Heart right ventricle (tissue), 16 donors: ENCODE data around the gene PTPRJ. TPM values are rescaled to one million over a fixed set of nuclear protein-coding genes. Genes with fewer than 3 reads are reported as not detected.

Experiments used
- ATAC-seq, 8 donors: fragments of 200-7000 bp; cut with Tn5 transposase; one replicate each; pipeline ENCODE4 v1.9.1; 2020; ENCODE audit warnings: mild to moderate bottlenecking in 8 of 8, moderate library complexity in 8 of 8, moderate number of reproducible peaks in 1 of 8
- DNase-seq, 2 donors: peaks; one replicate each; pipeline ENCODE4 v3.0.0-alpha.2; 2020
- H3K27ac ChIP-seq, 10 donors: fragments of 200-600 bp; sonication (generic) in 2 of 10; one replicate each; pipeline versions ENCODE4 v1.5.0 to v1.8.0; 2020 to 2022; ENCODE audit warnings: mild to moderate bottlenecking in 3 of 10
- H3K27me3 ChIP-seq, 7 donors: fragments of 200-600 bp; one replicate each; pipeline ENCODE4 v1.8.0; 2021 to 2022; ENCODE audit warnings: mild to moderate bottlenecking in 2 of 7
- H3K36me3 ChIP-seq, 9 donors: fragments of 200-600 bp; sonication (generic) in 1 of 9; one replicate each; pipeline versions ENCODE4 v1.5.0 to v1.8.0; 2020 to 2022; ENCODE audit warnings: mild to moderate bottlenecking in 2 of 9
- H3K4me1 ChIP-seq, 9 donors: fragments of 200-600 bp; sonication (generic) in 1 of 9; one replicate each; pipeline versions ENCODE4 v1.5.0 to v1.8.0; 2020 to 2022; ENCODE audit warnings: mild to moderate bottlenecking in 4 of 9
- H3K4me3 ChIP-seq, 10 donors: fragments of 200-600 bp; sonication (generic) in 2 of 10; one replicate each; pipeline versions ENCODE4 v1.5.0 to v1.8.0; 2020 to 2022; ENCODE audit warnings: mild to moderate bottlenecking in 7 of 10, moderate library complexity in 2 of 10
- H3K9me3 ChIP-seq, 11 donors: fragments of 200-600 bp in 10 of 11; sonication (generic) in 2 of 11; one replicate each; pipeline versions ENCODE4 v1.5.0 to v1.8.0; 2013 to 2022; ENCODE audit warnings: mild to moderate bottlenecking in 2 of 11, control low read depth in 1 of 11, moderate library complexity in 1 of 11
- WGBS, 2 donors: extraction: QIAGEN DNeasy Blood & Tissue Kit; methylation state at CpG; one replicate each; pipeline ENCODE4 v1.1.7; 2013; ENCODE audit warnings: inconsistent platforms in 1 of 2; 5-methylcytosine and 5-hydroxymethylcytosine counted together
- intact Hi-C, 10 donors: fragments of 100-400 bp; cut with DNase I; formaldehyde crosslinking; loops; one replicate each; pipeline versions ENCODE4 v1.11.1 to v1.14.2; 2022
- polyA plus RNA-seq, 2 donors: library from polyadenylated mRNA; stranded (reverse); fragments of 200-250 nt; gene quantifications; one replicate each; pipeline ENCODE4 v1.2.3, GENCODE V29; 2013
- total RNA-seq, 10 donors: library from RNA; stranded (reverse); fragmentation: NEBNext Ultra II Directional in 3 of 10; extraction: Animal tissue kit (Norgen Biotek cat#: 25700) in 3 of 10; gene quantifications; one replicate each; pipeline versions ENCODE4 v1.2.1 to v1.2.4, GENCODE V29; 2021 to 2023
- TF ChIP-seq, protein P1 (sequence below), 9 donors: fragments of 200-600 bp; sonication (generic) in 2 of 9; IDR thresholded peaks; one replicate each; pipeline versions ENCODE4 v1.5.0 to v1.8.0; 2021 to 2022; ENCODE audit warnings: antibody characterized with exemption in 9 of 9, mild to moderate bottlenecking in 5 of 9, moderate library complexity in 1 of 9
- donor health status: Arrhythmogenic right ventricular cardiomyopathy.
- donor health status: ischemic (EF 13 %, LVEDD 7.1; RV severe dilation, severe dysfunction).
- donor health status: healthy with polysubstance abuse.
- donor health status: DM: no; HTN: yes; CAD: no.
- donor health status: DM: no; HTN: no; CAD: no.
- donor health status: ischemic (EF 25% LVEDD 6.9; RV normal size, moderate dysfunction).
- donor health status: ischemic (EF 25% LVEDD 5.7; RV mildly dilated, moderate dysfunction).
- donor health status: healthy.
- donor health status: DM: yes; HTN: yes; CAD: no.
- donor health status: Ischemic cardiomyopathy.
- donor health status: ischemic (EF 35%, LVEDD 5.7; RV mildly dilated, moderate dysfunction).
- donor health status: nonischemic (EF 11% LVEDD 7.7; RV severe dilation, severe dysfunction).
- donor health status: DM: yes; HTN: yes; CAD: no.
- donor health status: PGD.
- donor health status: ischemic (EF 29% LVEDD 5.4; RV normal size, mild dysfunction).
- donor health status: nonischemic (EF 23%, LVEDD 6.1; RV moderate dilation, normal function).

The PTPRJ gene
- total and polyA plus RNA-seq, 12 donors, result 0.78 to 22.9 (median 6.7) TPM

GRCh38 chr11:47986742-47987141, 6.4 kb downstream of the PTPRJ start:
- Histone ChIP-seq H3K4me1 (peaks cover 4 to 97% (median 18%) of the 10 kb centered on the region in 9 donors), H3K9me3 (no peaks in the 10 kb centered on the region), H3K36me3 (peaks cover 0 to 10% (median 0%) of the 10 kb centered on the region in 9 donors), H3K4me3 (no peak overlapping the region), H3K27me3 (peaks cover 0 to 12% (median 4%) of the 10 kb centered on the region in 7 donors), H3K27ac (no peak overlapping the region)
- no peak for ATAC-seq
- intact Hi-C loops, result no loop called here
- TF ChIP-seq, protein P1, sequence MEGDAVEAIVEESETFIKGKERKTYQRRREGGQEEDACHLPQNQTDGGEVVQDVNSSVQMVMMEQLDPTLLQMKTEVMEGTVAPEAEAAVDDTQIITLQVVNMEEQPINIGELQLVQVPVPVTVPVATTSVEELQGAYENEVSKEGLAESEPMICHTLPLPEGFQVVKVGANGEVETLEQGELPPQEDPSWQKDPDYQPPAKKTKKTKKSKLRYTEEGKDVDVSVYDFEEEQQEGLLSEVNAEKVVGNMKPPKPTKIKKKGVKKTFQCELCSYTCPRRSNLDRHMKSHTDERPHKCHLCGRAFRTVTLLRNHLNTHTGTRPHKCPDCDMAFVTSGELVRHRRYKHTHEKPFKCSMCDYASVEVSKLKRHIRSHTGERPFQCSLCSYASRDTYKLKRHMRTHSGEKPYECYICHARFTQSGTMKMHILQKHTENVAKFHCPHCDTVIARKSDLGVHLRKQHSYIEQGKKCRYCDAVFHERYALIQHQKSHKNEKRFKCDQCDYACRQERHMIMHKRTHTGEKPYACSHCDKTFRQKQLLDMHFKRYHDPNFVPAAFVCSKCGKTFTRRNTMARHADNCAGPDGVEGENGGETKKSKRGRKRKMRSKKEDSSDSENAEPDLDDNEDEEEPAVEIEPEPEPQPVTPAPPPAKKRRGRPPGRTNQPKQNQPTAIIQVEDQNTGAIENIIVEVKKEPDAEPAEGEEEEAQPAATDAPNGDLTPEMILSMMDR (IDR thresholded peaks at IDR 0.05), result no peak
- no peak for DNase-seq
- WGBS, 2 donors, result 100% methylated on average over 1 of the region's 1 CpG

GRCh38 chr11:47987310-47987709, 7.0 kb downstream of the PTPRJ start:
- Histone ChIP-seq H3K27me3 (peaks cover 0 to 6% (median 0%) of the 10 kb centered on the region in 7 donors), H3K9me3 (no peaks in the 10 kb centered on the region), H3K36me3 (peaks cover 0 to 10% (median 0%) of the 10 kb centered on the region in 9 donors), H3K27ac (peak overlapping the region in 8 of 10 donors; percentile 34 to 58 (median 44)), H3K4me3 (peak overlapping the region in 1 of 10 donors; percentile 5), H3K4me1 (peaks cover 0 to 97% (median 16%) of the 10 kb centered on the region in 9 donors)
- intact Hi-C loops, result no loop called here
- TF ChIP-seq, protein P1 (IDR thresholded peaks at IDR 0.05), result no peak
- 70 to 85% methylated on average over 2 of the region's 2 CpGs for WGBS, 2 donors
- DNase-seq (no peak), ATAC-seq (peak in 6 of 8 donors; percentile 30 to 69 (median 57))

DNA sequence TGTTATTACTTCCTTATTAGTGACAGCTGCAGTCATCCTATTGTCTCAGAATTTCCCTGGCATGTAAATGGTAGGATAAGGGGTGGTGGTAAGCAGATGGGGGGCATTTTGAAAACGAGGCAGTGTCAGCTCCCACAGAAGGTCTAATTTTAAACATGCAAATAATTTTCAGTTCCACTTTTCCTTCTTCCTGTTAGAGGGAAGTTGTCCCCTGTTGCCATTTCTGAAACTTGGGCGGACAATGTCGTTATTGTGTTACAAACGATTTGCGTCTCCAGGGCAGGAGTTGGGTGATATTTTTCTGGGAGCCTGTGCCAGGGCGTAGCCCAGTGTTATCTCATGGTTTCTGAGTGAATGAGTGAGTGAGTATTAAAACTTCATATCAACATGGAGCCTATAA, 7.4 kb downstream of the PTPRJ start:
- peaks cover 0 to 97% (median 16%) of the 10 kb centered on the region in 9 donors for H3K4me1 ChIP-seq
- TF ChIP-seq, protein P1 (IDR thresholded peaks at IDR 0.05), result no peak
- no peaks in the 10 kb centered on the region for H3K9me3 ChIP-seq
- intact Hi-C loops, result no loop called here
- peak overlapping the region in 1 of 10 donors; percentile 5 for H3K4me3 ChIP-seq
- H3K36me3 ChIP-seq, result peaks cover 0 to 10% (median 0%) of the 10 kb centered on the region in 9 donors
- no peak for DNase-seq
- WGBS, 2 donors, result 35 to 38% methylated on average over 6 of the region's 6 CpGs
- peak in 6 of 8 donors; percentile 18 to 39 (median 28) for ATAC-seq
- peaks cover 0 to 6% (median 0%) of the 10 kb centered on the region in 7 donors for H3K27me3 ChIP-seq
- H3K27ac ChIP-seq, result peak overlapping the region in 8 of 10 donors; percentile 34 to 58 (median 44)

DNA sequence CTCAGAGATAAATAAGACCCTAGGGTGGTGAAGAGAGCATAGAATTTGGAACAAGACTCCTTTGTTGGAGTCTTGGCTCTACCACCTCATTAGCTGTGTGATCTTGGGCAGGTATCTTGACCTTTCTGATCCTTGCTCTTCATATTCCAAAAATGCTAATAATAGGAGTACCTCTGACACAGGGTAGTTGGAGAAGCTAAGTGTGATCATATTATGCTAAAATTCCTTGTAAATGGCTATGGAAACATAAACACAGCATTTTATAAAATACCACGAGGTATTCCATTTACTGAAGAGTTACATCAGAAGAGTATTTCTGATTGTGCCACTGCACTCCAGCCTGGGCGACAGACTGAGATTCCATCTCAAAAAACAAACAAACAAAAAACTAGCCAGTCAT, 9.4 kb downstream of the PTPRJ start:
- WGBS, 2 donors, result 85 to 90% methylated on average over 2 of the region's 2 CpGs
- no peaks in the 10 kb centered on the region for H3K9me3 ChIP-seq
- no peak overlapping the region for H3K27ac ChIP-seq
- peaks cover 0 to 94% (median 16%) of the 10 kb centered on the region in 9 donors for H3K4me1 ChIP-seq
- DNase-seq (no peak), ATAC-seq (no peak)
- TF ChIP-seq, protein P1 (IDR thresholded peaks at IDR 0.05), result no peak
- no peak overlapping the region for H3K4me3 ChIP-seq
- intact Hi-C loops, result loop anchor here in 1 of 10 donors (5.0 kb wide), 1 partner anchor 118 kb away; no protein-coding TSS in a partner anchor
- H3K36me3 ChIP-seq, result peaks cover 0 to 1% (median 0%) of the 10 kb centered on the region in 9 donors
- H3K27me3 ChIP-seq, result no peaks in the 10 kb centered on the region
